Mucosa of gallbladder (tissue), 1 donor: ENCODE data around the gene RTKN2. TPM values are rescaled to one million over a fixed set of nuclear protein-coding genes. Genes with fewer than 3 reads are reported as not detected.
A peak's percentile ranks its signal among the peaks of the same experiment; 100 is the strongest.
"Not testable (repeated sequence)": the region's sequence is repeated elsewhere in the genome, so short reads cannot be mapped to it uniquely, and the experiment has no call there.

Experiments used
- DNase-seq: peaks from one replicate; pipeline ENCODE4 v3.0.0-alpha.2; 2020; ENCODE audit warnings: low spot score
- total RNA-seq: library from RNA; stranded (reverse); gene quantifications from one replicate; pipeline ENCODE4 v1.2.1, GENCODE V29; 2021
- donor health status: DM: no; HTN: no; CAD: no.

RTKN2 gene, protein sequence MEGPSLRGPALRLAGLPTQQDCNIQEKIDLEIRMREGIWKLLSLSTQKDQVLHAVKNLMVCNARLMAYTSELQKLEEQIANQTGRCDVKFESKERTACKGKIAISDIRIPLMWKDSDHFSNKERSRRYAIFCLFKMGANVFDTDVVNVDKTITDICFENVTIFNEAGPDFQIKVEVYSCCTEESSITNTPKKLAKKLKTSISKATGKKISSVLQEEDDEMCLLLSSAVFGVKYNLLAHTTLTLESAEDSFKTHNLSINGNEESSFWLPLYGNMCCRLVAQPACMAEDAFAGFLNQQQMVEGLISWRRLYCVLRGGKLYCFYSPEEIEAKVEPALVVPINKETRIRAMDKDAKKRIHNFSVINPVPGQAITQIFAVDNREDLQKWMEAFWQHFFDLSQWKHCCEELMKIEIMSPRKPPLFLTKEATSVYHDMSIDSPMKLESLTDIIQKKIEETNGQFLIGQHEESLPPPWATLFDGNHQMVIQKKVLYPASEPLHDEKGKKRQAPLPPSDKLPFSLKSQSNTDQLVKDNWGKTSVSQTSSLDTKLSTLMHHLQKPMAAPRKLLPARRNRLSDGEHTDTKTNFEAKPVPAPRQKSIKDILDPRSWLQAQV
- total RNA-seq: 0.26 TPM

DNA sequence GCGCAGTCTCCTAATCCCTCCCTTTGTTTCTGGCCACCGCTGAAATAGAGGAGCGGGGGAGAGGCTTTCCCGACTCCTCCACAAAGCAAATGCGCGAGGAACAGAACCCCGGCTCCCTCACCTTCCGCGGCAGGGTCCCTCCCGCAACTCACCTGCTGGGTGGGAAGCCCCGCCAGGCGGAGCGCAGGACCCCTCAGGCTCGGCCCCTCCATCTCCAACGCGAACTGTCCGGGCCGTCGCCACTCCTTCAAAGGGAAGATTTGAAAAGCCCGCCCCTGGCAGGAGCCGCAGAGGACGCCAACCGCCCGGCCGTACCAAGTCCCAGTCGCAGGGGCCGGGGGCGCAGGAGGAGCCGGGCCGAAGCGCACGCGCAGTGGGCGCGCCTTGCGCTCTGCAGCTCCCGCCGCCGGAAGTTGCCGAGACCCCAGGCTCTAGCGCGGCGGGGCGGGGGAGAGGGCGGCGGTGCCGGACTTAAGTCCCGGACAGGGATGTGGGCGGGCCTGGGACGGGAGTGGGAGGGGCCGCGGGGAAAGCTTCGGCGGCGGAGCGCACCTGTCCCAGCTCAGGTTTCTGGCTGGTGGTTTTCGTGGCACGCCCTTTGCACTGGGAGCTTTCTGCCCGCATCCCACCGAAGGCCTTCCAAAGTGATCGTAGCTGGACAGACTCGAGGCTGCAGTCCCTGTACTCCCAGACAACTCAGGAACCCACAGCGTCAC lies at the start of gene RTKN2:
TSS of gene RTKN2 (minus strand) at position 446 of the 716 bp plus-strand sequence. CDS start at position 212, 234 bp downstream.
- peak; percentile 62 for DNase-seq

DNA sequence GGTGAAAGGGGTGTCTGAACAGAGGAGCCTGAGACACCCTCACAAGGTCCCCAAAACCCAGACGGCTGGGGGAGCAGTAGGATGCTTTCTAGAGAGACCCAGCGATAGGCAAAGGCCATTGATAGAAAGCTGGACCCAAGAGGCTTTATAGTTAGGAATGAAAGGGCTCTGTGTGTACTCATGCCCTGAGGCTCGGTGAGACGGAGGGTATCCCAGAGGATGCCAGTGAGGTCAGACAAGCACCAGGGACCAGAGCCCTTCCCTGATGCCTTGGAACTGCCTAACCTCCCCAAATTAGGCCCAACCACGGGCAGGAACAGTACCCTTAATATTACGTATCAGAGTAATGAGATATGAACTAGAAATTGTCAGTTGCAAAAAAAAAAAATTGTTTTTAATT lies 48.6 kb upstream of the RTKN2 start:
- no peak for DNase-seq

DNA sequence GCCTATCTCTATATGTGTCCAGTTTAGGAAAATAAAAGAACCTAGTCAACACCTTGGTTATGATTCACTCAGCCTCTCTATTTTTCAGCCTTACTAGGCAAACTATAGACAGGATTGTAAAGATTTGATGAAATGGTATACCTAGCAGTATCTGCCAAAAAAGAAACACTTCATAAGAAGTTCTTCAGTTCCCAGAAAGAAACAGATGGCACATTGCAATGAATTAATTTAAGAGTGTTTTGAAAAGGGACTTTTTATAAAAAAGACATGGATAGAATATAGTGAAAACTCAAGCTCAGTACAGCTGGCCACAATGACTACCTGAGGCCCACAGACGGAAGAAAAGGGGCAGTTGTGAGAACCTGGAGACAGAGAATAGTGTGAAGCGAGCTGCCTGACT lies 40.6 kb upstream of the RTKN2 start:
- DNase-seq: no peak

DNA sequence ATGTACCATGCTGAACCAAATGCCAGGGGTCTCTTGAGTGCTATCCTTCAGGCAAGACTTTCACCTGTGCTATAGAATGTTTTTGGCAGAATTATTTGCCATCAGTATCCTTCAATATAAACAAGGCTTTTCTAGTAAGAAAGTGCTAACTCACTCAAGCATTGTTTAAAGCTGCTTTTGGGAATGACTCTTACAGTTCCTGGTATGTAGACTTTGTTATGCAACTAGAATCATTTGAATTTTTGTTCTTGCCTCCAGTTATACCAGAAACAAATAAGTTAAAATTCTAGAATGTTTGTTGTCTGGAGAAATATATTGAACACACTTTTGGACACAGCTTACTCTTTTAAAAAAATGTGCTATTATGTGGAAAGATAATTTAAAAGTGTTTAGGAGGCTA lies 39.5 kb upstream of the RTKN2 start:
- no peak for DNase-seq

DNA sequence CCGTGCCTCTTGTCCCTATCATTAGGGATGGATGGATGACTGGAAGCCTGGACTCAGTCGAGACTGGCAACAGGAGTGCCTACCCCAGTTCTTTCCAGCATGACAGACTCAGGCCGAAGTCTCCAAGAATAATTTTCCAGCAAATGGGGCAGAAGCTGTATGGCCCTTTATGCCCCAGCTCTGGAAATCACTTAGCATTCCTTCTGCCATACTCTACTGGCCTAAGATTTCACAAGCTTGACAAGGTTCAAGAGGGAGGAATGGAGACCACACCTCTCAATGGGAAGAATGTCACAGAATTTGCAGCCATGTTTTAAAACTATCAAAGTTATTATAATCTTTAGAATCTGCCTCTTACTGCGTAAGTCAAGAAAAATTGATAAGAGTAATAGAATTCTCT lies 39.0 kb upstream of the RTKN2 start:
- DNase-seq: no peak

DNA sequence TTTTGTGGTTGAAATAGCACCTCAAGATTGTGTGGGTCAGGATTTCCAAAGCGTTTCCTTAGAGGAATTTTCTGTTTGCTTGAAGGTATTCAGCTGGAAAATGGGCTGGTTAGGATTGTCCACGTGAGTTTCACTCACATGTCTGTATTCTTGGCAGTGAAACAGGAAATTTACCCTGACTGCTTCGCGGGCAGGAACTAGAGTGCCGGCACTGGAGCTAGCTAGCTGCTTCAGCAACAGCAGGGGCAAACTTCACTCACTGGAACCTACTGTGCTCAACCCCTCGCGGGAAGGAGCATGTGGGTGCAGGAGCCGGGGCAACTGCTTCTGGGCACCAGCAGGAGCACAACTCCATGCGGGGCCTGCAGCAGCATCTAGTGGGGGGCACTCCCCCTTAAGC lies 38.0 kb upstream of the RTKN2 start:
- no peak for DNase-seq

DNA sequence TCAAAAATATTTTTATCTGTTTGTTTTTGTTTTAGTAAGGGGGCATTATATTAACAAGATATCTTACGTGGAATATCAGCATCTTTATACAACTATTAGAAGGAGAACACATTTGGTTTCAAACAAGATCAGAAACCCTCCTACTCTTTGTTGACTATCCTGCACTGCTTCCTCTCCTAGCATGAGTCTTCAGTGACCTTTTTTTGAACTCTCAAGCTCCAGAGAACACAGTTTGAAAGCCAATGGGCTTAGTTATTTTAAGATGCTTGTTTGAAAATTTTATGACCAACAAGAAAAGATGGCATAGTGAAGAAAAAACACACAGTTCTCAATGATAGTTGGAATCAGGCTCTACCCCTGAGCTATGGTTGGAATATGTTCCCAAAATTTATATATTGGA lies 37.2 kb upstream of the RTKN2 start:
- no peak for DNase-seq

DNA sequence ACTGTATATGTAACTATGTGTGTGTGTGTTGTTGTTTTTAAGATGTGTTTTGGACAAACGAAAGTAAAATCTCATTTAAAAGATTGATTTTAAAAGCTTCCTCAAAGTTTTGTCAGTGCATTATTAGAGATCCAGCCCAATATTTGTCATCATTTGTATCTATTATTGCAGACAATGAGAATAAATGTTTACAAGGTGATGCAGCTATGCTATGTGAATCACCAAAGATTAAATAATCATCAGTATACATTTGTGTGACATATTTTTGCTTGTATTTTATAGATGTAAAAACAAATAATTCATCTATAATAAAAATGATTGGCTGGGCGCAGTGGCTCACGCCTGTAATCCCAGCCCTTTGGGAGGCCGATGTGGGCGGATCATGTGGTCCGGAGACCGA lies 35.3 kb upstream of the RTKN2 start:
- no peak for DNase-seq

DNA sequence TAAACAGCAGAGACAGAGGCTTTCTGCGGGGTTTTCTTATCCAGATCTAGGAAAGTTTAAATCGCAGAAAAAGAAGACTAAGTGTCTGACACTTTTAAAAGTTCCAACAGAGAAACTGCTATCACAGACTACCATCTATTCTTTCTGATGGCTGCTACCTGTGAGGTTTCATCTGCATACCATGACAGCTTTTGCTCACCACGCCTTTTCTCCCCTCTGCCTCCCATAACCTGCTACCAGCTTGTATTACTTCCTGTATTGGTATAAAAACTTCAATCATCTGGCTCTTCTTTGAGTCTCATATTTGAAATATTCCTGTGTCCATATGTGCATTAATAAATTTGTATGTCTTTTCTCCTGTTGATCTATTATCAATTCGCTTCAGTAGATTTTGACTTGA lies 34.1 kb upstream of the RTKN2 start:
- DNase-seq: no peak

DNA sequence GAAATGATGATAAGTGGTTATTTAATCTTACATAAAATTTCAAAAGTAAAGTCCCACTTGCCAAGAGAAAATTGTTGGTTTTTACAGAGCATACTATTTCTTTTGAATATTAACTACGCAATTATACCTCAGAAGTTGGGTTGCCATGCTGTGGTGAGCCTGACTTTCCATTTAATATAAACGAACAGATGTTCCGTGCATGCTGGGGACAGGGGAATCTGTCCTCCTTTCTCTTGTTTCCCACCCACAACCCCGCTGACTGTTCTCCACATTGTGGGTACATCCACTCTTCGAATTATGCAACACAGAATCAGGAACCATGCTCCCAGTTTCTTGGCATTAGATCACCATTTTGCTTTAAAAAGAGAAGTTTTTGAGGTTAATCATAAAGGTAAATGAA lies 29.2 kb upstream of the RTKN2 start:
- no peak for DNase-seq

DNA sequence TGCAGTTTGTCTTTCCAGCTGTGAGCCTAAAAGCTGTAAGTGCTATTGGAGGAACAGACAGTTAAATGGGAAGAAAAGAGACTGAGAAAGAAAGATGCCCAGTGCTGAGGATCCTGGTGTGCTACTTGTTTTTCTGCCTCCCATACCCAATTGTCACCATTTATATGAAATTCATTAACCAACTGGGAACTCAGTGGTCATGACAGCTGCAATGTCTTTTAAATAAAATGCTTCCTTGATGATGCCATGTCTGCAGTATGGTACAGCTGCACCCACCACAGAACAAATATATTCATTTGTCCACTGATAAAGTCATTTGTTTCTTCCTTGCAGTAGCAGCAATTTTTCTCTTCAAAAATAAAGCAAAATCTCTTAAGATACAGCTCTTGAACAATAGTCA lies 15.6 kb upstream of the RTKN2 start:
- no peak for DNase-seq

DNA sequence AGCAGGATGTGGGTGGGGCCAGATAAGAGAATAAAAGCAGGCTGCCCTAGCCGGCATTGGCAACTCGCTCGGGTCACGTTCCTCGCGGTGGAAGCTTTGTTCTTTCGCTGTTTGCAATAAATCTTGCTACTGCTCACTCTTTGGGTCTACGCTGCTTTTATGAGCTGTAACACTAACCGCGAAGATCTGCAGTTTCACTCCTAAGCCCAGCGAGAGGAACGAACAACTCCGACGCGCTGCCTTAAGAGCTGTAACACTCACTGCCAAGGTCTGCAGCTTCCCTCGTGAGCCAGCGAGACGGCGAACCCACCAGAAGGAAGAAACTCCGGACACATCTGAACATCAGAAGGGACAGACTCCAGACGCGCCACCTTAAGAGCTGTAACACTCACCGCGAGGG lies 12.7 kb upstream of the RTKN2 start:
- not testable (repeated sequence) for DNase-seq

DNA sequence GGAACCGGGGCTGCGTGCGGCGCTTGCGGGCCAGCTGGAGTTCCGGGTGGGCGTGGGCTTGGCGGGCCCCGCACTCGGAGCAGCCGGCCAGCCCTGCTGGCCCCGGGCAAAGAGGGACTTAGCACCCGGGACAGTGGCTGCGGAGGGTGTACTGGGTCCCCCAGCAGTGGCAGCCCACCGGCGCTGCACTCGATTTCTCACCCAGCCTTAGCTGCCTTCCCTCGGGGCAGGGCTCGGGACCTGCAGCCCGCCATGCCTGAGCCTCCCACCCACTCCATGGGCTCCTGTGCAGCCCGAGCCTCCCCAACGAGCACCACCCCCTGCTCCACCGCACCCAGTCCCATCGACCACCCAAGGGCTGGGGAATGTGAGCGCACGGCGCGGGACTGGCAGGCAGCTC lies 11.7 kb upstream of the RTKN2 start:
- DNase-seq: not testable (repeated sequence)

DNA sequence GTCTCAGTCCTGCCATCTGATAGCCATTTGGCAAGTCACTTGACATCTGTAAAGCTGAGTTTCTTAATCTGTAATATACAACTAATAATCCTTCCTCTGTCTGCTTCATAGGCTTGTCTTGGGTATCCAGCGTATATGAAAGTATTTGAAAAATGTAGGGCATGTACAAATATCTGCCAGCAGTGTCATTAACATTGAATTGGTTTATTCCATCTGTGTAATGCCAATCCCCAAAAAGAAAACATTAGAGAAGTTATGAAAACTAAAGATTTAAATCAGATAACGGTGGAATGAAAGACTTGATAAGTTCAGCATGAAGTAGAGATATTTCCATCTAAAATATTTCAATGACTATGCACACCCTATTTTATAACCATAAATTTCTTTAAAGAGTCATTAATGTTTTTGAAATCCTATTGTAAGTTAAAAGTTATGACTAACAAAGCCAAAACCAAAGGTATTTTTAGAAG lies 9.8 kb upstream of the RTKN2 start:
- no peak for DNase-seq

DNA sequence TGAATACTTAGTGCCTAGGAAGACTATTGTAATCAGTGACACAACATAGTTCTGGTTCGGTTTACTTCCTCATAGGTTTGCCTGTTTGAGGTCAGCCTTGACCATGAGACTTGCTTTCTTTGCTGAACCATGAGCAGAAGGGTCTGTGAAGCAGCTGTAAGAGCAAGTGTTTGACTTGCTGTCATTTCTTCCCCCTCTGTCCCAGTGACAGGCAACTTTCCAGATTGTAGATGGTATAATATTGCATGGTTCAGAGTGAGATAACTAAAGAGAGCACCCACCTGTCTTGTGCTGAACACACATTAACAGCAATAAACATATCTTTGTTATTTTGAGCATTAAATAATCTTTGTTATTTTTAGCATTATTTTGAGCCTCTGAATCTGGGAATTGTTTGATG lies 9.3 kb upstream of the RTKN2 start:
- DNase-seq: no peak

DNA sequence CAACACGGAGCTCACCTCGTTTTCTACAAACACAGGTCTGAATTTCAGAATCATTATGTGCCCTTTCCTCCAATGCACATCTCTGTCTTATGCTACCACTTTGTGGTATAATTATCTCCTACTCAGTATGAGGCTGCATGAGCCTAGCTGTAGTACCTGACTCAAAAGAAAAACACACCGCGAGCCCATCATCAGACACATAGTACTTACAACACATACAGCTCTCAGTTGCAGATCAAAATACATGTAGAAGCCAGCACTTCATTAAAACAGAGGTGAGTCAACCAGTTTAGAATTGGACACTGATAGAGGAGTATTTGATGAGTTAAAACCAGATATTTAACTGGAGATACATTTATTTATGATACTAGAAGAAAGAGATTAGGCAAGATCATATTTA lies 1.4 kb upstream of the RTKN2 start:
- no peak for DNase-seq

DNA sequence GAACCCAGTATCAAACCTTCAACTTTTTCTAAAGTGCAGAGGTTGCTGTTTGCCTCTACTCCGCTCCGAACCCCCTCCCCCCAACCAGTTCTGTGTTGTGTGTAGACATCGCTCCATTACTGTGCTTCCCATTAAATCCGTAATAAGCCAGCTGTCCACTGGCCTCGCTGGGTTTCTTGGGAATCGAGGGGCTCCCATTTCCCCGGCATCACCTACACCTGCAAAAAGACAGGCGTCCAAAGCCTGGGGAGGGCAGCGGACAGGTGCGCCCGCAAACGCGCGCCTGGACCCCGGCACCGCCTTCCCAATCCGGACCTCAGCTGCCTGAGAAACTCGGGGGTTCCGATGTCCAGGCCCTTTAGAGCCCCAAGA lies 631 bp downstream of the RTKN2 start:
- no peak for DNase-seq

DNA sequence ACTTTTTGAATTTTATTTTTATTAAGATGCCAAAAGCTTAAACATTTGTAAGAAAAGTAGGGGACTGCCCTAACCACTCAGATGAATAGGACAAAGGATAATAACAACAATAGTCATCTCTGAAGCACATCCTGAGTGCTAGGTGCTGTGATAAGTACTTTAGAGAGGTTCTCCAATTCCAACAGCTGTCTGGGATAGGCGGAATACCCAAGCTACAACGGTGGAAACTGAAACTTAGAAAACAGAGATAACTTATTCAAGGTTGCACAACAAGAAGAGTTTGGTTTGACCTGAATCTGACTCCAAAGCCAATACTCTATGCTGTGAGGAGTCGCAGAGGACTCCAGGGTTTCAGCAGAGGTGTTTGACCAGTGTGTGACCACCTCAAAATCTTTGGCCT lies 2.0 kb downstream of the RTKN2 start:
- DNase-seq: no peak

DNA sequence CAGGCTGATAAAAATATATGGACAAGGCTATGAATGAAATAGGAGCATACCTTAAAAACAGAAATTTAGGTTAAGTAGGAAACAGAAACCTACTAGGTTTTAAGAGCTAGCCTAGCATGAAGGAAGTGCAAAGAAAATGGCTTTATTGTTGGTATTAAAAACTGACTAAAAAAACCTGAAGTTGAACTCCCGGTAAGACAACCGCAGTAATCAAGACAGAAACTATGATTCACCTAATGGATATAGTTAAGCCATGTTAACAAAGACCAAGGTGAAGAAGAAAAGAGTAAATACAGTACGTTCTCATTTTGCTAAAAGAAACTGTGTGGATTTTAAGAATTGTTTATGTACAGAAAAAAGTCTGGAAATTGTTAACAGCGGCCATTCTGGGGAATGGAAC lies 2.5 kb downstream of the RTKN2 start:
- DNase-seq: no peak

DNA sequence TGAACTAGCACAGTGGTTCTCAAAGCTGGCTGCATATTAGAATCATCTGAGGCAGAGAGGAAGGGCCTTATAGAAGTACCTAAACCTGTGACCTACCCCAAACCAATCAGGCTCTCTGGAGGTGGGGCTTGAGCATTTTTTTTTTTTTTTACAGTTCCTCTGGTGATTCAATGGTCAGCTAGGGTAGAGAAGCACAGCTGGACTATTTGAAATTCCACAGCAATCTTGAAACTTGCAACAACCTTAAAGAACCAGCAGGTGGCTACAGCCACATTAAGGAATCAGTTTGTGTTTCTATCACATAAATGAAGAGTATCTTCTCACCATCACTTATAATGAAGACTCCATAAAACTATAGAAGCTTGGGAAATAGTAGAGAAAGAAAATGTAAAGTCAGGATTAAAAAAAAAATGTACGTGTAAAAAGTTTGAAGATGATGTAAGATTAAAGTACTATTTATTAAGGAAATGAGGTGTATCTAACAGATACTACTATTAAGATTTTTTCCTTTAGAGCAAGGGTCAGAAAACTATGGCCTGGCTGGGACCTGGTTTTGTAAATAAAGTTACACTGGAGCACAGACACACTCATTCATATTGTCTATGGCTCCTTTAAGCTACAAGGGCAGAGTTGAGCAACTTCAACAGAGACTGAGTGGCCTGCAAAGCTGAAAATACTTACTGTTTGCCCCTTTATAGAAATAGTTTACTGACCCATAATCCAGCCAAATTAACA lies 3.8 kb downstream of the RTKN2 start:
- DNase-seq: no peak

DNA sequence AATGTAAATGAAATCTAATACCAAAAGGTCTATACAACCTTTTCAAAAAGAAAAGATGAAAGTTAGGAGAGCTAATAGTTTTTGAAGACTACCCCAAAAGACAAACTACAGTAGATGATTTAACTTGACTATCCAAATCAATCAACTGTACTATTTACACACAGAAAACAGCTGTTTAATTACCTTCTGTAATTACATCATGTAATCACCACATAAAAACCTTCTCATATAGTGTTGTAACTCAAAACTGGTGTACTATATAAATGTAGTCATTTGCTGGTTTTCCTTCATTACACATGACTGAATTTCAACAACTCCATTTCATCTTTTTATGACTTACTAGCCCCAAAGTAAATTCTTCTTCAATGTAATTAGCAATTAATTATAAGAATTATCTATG lies 4.5 kb downstream of the RTKN2 start:
- DNase-seq: no peak

DNA sequence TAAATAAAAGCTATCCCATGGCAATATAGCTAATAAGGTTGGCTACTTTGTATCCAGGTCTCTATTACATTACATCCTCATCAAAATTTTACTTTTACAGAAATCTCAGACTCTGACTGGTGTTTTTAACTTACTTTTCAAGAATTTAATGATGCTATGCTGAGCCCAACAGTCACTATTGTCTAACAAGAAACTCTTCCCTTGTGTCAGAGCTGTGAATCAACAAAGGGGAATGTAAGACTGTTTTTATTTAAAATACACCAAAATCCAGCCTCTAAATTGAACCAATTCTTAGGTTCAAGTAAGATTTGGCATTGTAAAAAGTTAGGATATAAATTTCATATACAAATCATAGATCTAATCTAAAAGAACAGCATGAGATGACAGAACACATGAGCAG lies 7.0 kb downstream of the RTKN2 start:
- no peak for DNase-seq
